Measurements from ENCODE around the gene GLOD4. TPM values are rescaled to one million over a fixed set of nuclear protein-coding genes. Genes with fewer than 3 reads are reported as not detected.

GLOD4 gene
- total RNA-seq, 2 experiments from 2014 or later, result 61.1 to 63.7 TPM

DNA sequence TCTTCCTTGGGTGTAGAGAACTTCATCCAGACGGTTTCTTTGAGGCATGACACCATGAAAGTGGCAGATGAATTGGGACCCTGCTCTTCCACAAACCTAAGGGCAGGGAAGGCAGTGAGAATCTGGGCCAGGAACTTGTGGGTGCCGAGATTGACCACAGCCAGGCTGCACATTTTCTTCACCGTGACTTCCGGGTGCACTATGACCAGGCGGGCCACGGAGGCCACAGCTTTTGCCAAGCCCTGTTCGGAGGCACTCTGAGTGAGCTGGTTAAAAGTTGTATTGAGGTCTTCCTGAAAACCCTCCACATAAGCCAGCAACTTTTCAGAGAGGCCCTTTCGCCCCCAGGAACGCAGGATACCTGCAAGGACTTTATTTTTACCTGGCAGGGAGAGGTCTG is 35.9 kb downstream of the GLOD4 start:
- Mint-ChIP-seq H3K36me3 (ENCODE audit: low read depth) (peaks cover 51% of the 10 kb centered on the region), H3K9me3 (peaks cover 3% of the 10 kb centered on the region), H3K4me3 (no peak overlapping the region), H3K27ac (no peak overlapping the region), H3K27me3 (ENCODE audit: low read depth) (no peaks in the 10 kb centered on the region), H3K4me1 (ENCODE audit: low read depth) (peaks cover 27% of the 10 kb centered on the region)
- intact Hi-C loops (cut with micrococcal nuclease), result no loop called here
- CTCF ChIA-PET, result interaction anchor here (0.7 kb wide), 1 partner anchor 334 kb away, joined by 3 read pairs; no protein-coding TSS in a partner anchor
- DNase-seq, result no peak

GRCh38 chr17:745406-745805 is 36.7 kb downstream of the GLOD4 start:
- CTCF ChIA-PET, result interaction anchor here (0.7 to 0.9 kb wide), 2 partner anchors 44 to 333 kb away, joined by 3 to 6 read pairs; no protein-coding TSS in a partner anchor
- peaks cover 3% of the 10 kb centered on the region for H3K9me3 Mint-ChIP-seq
- no peak for DNase-seq
- peaks cover 29% of the 10 kb centered on the region for H3K4me1 Mint-ChIP-seq (ENCODE audit: low read depth)
- H3K27me3 Mint-ChIP-seq (ENCODE audit: low read depth), result no peaks in the 10 kb centered on the region
- peaks cover 54% of the 10 kb centered on the region for H3K36me3 Mint-ChIP-seq (ENCODE audit: low read depth)
- intact Hi-C loops (cut with micrococcal nuclease), result no loop called here
- H3K4me3 Mint-ChIP-seq, result no peak overlapping the region
- H3K27ac Mint-ChIP-seq, result no peak overlapping the region

- no peak overlapping the region for H3K27ac Mint-ChIP-seq
- peaks cover 28% of the 10 kb centered on the region for H3K4me1 Mint-ChIP-seq (ENCODE audit: low read depth)
- H3K4me3 Mint-ChIP-seq, result no peak overlapping the region
- no peak for DNase-seq
- intact Hi-C loops (cut with micrococcal nuclease), result no loop called here
- CTCF ChIA-PET, result interaction anchor here (0.9 kb wide), 1 partner anchor 44 kb away, joined by 6 read pairs; no protein-coding TSS in a partner anchor
- H3K27me3 Mint-ChIP-seq (ENCODE audit: low read depth), result no peaks in the 10 kb centered on the region
- H3K36me3 Mint-ChIP-seq (ENCODE audit: low read depth), result peaks cover 50% of the 10 kb centered on the region
- H3K9me3 Mint-ChIP-seq, result peaks cover 3% of the 10 kb centered on the region
These were observed 37.1 kb downstream of the GLOD4 start for GRCh38 chr17:744937-745336.

DNA sequence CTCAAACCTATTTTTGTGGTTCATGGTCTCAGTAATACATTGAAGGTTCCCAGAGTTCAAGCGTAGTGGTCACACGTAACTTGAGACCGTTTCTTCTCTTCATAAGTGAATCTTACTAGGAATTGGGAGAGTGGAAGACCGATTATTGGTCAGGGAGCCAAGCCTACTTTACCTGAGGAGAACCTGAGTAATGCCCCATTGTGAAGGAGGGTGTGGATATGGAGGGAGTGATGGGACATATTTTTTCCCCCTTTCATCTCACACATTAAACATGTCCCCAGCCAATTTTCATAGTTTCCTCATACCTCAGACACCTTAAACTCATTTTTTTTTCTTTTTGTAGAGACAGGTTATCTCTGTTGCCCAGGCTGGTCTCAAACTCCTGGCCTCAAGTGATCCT is 38.9 kb downstream of the GLOD4 start:
- Mint-ChIP-seq H3K36me3 (ENCODE audit: low read depth) (peaks cover 43% of the 10 kb centered on the region), H3K9me3 (no peaks in the 10 kb centered on the region), H3K4me3 (no peak overlapping the region), H3K4me1 (ENCODE audit: low read depth) (peaks cover 15% of the 10 kb centered on the region), H3K27me3 (ENCODE audit: low read depth) (no peaks in the 10 kb centered on the region), H3K27ac (no peak overlapping the region)
- CTCF ChIA-PET, result interaction anchor here (0.6 kb wide), 1 partner anchor 227 kb away, joined by 3 read pairs; no protein-coding TSS in a partner anchor
- intact Hi-C loops (cut with micrococcal nuclease), result no loop called here
- no peak for DNase-seq

DNA sequence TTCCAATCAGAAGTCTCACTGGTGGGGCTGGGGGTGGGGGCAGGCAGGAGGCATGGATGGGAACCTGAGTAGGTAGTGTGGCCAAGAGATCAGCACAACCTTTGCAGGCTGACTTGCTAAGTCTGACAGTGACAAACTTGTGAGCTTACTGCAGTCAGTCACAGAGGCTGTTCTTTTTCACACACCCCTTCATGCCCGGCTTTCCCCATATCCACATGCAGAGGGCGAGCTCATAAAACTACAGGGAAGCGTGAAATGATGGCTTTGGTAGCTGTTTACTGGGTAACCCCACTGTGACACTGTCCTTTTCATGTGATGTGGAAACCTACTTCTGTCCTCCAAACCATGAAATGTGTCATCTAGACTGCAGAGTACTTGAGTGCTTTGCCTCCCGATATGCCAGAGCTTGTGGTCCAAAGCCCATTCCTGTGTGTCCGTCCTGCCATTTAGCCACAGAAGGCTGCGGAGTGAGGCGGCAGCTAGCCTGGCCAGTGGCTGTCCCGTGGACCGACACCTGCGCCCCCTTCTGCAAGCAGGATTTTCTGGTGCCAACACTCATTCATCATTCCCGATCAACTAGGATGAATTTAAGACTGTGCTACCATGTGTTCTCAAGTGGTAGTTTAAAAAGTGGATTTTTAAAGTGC is 39.8 kb downstream of the GLOD4 start:
- Mint-ChIP-seq H3K4me1 (ENCODE audit: low read depth) (peaks cover 14% of the 10 kb centered on the region), H3K27ac (no peak overlapping the region), H3K9me3 (no peaks in the 10 kb centered on the region), H3K27me3 (ENCODE audit: low read depth) (no peaks in the 10 kb centered on the region), H3K36me3 (ENCODE audit: low read depth) (peaks cover 40% of the 10 kb centered on the region), H3K4me3 (no peak overlapping the region)
- DNase-seq, result no peak
- CTCF ChIA-PET, result no interaction called here
- intact Hi-C loops (cut with micrococcal nuclease), result no loop called here

DNA sequence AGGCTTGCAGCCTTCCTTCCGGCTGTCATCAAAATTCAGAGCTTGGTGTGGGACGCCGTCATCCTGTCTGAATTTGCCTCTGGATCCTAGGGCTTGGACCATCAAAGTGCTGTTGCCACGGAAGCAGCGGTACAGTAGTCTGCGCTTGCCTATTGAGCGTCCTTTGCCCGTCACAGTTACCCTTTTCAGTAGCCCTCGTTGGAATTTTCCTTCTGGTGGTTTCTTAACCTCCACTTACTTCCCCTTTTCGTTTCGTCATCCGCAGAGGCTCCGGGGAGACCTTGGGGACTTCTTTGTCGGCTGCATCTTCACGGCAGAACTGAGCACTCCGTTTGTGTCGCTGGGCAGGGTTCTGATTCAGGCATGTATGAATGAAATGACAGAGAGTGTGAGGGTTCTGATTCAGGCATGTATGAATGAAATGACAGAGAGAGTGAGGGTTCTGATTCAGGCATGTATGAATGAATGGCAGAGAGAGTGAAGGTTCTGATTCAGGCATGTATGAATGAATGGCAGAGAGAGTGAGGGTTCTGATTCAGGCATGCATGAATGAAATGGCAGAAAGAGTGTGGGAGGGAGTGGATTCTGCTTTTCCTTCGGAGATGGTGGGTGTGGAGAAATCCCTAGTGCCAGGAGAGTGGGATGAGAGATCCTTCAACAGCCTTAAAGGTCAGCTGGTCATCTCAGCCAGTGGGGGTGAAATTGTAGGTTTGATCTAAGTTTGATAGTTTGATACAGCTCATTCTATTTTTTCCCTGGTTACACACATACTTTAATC is 41.7 kb downstream of the GLOD4 start:
- peaks cover 14% of the 10 kb centered on the region for H3K4me1 Mint-ChIP-seq (ENCODE audit: low read depth)
- intact Hi-C loops (cut with micrococcal nuclease), result loop anchor here (1.0 kb wide), 1 partner anchor 20 kb away; no protein-coding TSS in a partner anchor
- H3K27ac Mint-ChIP-seq, result peak overlapping the region; percentile 67
- CTCF ChIA-PET, result interaction anchor here (0.6 to 1.6 kb wide), 2 partner anchors 12 to 39 kb away, joined by 3 read pairs; no protein-coding TSS in a partner anchor
- H3K9me3 Mint-ChIP-seq, result no peaks in the 10 kb centered on the region
- H3K36me3 Mint-ChIP-seq (ENCODE audit: low read depth), result peaks cover 38% of the 10 kb centered on the region
- H3K27me3 Mint-ChIP-seq (ENCODE audit: low read depth), result no peaks in the 10 kb centered on the region
- H3K4me3 Mint-ChIP-seq, result no peak overlapping the region
- peak; percentile 74 for DNase-seq

- CTCF ChIA-PET, result interaction anchor here (0.8 kb wide), 1 partner anchor 25 kb away, joined by 3 read pairs; no protein-coding TSS in a partner anchor
These were observed 44.4 kb downstream of the GLOD4 start for GRCh38 chr17:737561-738113.

DNA sequence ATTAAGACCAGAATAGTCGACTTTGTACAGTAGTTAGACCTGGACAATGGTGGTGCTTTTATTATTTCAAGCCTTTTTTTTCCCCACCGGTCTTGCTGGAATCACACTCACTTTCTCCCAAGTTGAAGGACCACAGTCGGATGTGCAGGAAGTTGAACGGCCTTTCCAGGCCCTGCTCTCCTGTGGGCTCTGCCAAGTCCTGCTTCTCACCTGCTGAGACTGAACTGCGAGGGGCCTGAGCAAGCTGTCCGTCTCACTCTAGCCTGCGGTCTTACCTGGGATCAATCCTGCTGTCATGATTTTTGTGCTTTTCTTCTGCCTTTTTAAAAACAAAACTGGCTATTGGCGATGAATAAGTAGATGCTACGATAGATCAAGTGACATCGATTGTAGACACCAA is 48.3 kb downstream of the GLOD4 start:
- CTCF ChIA-PET, result no interaction called here
- Mint-ChIP-seq H3K4me1 (ENCODE audit: low read depth) (peaks cover 14% of the 10 kb centered on the region), H3K9me3 (no peaks in the 10 kb centered on the region), H3K27ac (no peak overlapping the region), H3K27me3 (ENCODE audit: low read depth) (peaks cover 14% of the 10 kb centered on the region), H3K36me3 (ENCODE audit: low read depth) (peaks cover 22% of the 10 kb centered on the region), H3K4me3 (peak overlapping the region; percentile 78)
- DNase-seq, result no peak
- intact Hi-C loops (cut with micrococcal nuclease), result loop anchor here (2.0 kb wide), 2 partner anchors 17 to 19 kb away; partner anchors contain the start of gene VPS53

More at GRCh38 chr17:737561-738113, 44.4 kb downstream of the GLOD4 start:
- no peaks in the 10 kb centered on the region for H3K9me3 Mint-ChIP-seq
- peaks cover 32% of the 10 kb centered on the region for H3K36me3 Mint-ChIP-seq (ENCODE audit: low read depth)
- no peak overlapping the region for H3K27ac Mint-ChIP-seq
- no peak overlapping the region for H3K4me3 Mint-ChIP-seq
- no peak for DNase-seq
- H3K27me3 Mint-ChIP-seq (ENCODE audit: low read depth), result peaks cover 2% of the 10 kb centered on the region
- peaks cover 26% of the 10 kb centered on the region for H3K4me1 Mint-ChIP-seq (ENCODE audit: low read depth)
- intact Hi-C loops (cut with micrococcal nuclease), result no loop called here

DNA sequence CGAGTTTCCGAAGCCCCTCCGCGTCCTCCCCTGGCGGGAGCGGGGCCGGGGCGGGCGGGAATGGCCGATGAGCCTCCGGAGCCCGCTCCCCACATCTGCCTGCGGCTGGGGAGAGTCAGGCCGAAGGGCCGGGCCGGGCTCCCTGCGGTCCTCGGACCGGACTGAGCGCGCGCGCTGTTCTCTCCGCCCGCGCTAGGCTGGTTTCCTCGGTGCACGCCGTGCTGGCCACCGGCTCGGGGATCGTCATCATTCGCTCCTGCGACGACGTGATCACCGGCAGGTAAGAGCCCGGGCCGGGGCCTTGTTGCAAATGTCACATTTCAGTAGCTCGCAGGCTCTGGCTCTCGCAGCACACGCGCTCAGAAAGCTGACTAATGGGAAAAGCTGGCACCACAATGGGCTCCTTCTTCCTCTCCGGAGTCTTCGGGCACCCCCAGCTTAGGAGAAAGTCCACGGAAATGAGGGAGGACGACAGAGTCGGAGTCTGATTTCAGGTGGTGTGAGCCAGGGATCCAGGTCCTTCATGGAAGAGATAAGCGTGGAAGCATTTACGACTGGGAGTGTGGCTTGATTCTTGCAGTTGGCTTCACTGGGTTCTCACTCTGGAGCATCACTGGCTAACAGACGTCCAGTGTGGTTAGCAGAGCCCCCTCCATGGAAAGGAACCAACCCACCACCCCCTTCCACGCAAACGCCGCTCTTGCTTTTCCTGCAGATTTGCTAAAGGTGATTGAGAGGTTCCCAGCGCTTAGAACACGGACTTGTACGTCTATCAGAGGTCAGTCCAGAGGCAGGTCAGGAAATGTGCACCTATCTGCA is 49.0 kb downstream of the GLOD4 start:
- intact Hi-C loops (cut with micrococcal nuclease), result loop anchor here (2.0 kb wide), 2 partner anchors 18 kb away; partner anchors contain the start of gene VPS53
- Mint-ChIP-seq H3K36me3 (ENCODE audit: low read depth) (peaks cover 19% of the 10 kb centered on the region), H3K4me1 (ENCODE audit: low read depth) (peaks cover 14% of the 10 kb centered on the region), H3K4me3 (peak overlapping the region; percentile 78), H3K27ac (no peak overlapping the region), H3K27me3 (ENCODE audit: low read depth) (peaks cover 14% of the 10 kb centered on the region), H3K9me3 (no peaks in the 10 kb centered on the region)
- CTCF ChIA-PET, result no interaction called here
- peak; percentile 57 for DNase-seq

DNA sequence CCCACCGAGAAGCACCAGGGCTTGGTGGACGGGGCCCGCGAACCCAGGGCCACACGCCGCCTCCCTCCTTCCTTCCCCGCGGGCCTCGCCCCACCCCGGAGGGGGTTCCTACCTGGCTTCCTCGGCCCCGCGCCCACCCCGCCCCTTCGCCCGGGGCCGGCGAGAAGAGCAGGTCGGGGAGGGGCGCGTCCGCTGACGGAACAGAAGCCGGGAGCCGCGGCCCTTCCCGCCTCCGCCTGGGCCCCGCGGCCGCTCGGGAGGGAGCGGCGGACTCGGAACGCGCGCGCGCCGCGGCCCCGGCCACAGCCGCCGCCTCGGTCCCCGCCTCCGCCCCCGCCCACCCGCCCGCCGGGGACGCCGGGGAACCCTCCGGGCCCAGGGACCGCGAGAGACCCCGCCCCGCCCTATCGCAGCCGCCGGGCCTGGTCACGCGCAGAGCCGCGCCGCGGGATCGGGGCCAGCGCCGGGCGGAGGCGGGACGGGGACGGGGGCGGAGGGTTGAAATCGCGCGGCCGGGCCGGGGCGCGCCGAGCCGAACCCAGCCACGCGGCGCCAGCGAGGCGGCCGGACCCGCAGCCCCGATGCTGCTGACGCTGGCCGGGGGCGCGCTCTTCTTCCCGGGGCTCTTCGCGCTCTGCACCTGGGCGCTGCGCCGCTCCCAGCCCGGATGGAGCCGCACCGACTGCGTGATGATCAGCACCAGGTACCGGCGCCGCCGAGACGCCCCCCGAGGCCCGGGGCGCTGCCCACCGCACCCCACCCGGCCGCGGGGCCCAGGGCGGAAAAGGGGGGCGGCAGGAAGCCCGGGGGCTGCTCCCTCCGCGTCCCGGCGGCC is 49.8 kb downstream of the GLOD4 start, which contains the start of gene TLCD3A:
Gene TLCD3A, plus strand, starts transcription at position 530 of the 835 bp plus-strand sequence. Its CDS starts 52 bp downstream, at position 582.
- Mint-ChIP-seq H3K36me3 (ENCODE audit: low read depth) (peaks cover 19% of the 10 kb centered on the region), H3K9me3 (no peaks in the 10 kb centered on the region), H3K4me1 (ENCODE audit: low read depth) (peaks cover 14% of the 10 kb centered on the region), H3K27ac (no peak within 1 kb of the TSS), H3K27me3 (ENCODE audit: low read depth) (peaks cover 14% of the 10 kb centered on the region), H3K4me3 (peak within 1 kb of the TSS; percentile 78)
- intact Hi-C loops (cut with micrococcal nuclease), result loop anchor here (2.0 kb wide), 2 partner anchors 17 to 19 kb away; partner anchors contain the start of gene VPS53
- CTCF ChIA-PET, result no interaction called here
- DNase-seq, result peak; percentile 53

GRCh38 chr17:731644-732066 is 50.4 kb downstream of the GLOD4 start:
- Mint-ChIP-seq H3K4me3 (peak overlapping the region; percentile 64), H3K27me3 (ENCODE audit: low read depth) (peaks cover 14% of the 10 kb centered on the region), H3K4me1 (ENCODE audit: low read depth) (peaks cover 14% of the 10 kb centered on the region), H3K27ac (no peak overlapping the region), H3K36me3 (ENCODE audit: low read depth) (peaks cover 19% of the 10 kb centered on the region), H3K9me3 (no peaks in the 10 kb centered on the region)
- intact Hi-C loops (cut with micrococcal nuclease), result loop anchor here (2.0 kb wide), 2 partner anchors 17 to 19 kb away; partner anchors contain the start of gene VPS53
- DNase-seq, result no peak
- CTCF ChIA-PET, result interaction anchor here (0.6 to 0.9 kb wide), 2 partner anchors 20 to 21 kb away, joined by 3 read pairs; partner anchors contain the start of gene GEMIN4

Measured in activated naive CD4-positive, alpha-beta T cell treated with anti-CD3 and anti-CD28 coated beads for 36 hours (primary cell).